Stimulated activated CD8-positive, alpha-beta memory T cell treated with anti-CD3 and anti-CD28 coated beads, Interleukin-7, amount 100 ng/mL, for 4 hours (primary cell): ENCODE results near the gene OR13A1.
"Not testable (repeated sequence)": the region's sequence is repeated elsewhere in the genome, so short reads cannot be mapped to it uniquely, and the experiment has no call there.

Experiments used
- DNase-seq, 2 donors: peaks; one replicate each; pipeline ENCODE4 v3.0.0-alpha.2; 2020; ENCODE audit warnings: low read depth in 2 of 2

The OR13A1 gene

GRCh38 chr10:45315508-45315907, at the start of gene OR13A1:
TSS of gene OR13A1 (minus strand) at chr10:45315608. CDS start at chr10:45304422, 11,186 bp downstream.
- DNase-seq: no peak

- DNase-seq: not testable (repeated sequence)
Measured at GRCh38 chr10:45361983-45362799, 46.8 kb upstream of the OR13A1 start.

- DNase-seq: not testable (repeated sequence)
Measured at GRCh38 chr10:45358961-45359360, 43.6 kb upstream of the OR13A1 start.

GRCh38 chr10:45355494-45355893, 40.1 kb upstream of the OR13A1 start:
- DNase-seq: no peak

- DNase-seq: no peak
Measured at GRCh38 chr10:45354261-45354660, 38.9 kb upstream of the OR13A1 start.

GRCh38 chr10:45353186-45353585, 37.8 kb upstream of the OR13A1 start:
- DNase-seq: no peak

- not testable (repeated sequence) for DNase-seq
Measured at GRCh38 chr10:45348196-45348765, 32.9 kb upstream of the OR13A1 start.

GRCh38 chr10:45347464-45347863, 32.1 kb upstream of the OR13A1 start:
- not testable (repeated sequence) for DNase-seq

- not testable (repeated sequence) for DNase-seq
Measured at GRCh38 chr10:45346652-45347335, 31.4 kb upstream of the OR13A1 start.

- DNase-seq: not testable (repeated sequence)
Measured at GRCh38 chr10:45340420-45340819, 25.0 kb upstream of the OR13A1 start.

- DNase-seq: no peak
Measured at GRCh38 chr10:45339894-45340293, 24.5 kb upstream of the OR13A1 start.

- DNase-seq: not testable (repeated sequence)
Measured at GRCh38 chr10:45331824-45332223, 16.4 kb upstream of the OR13A1 start.

- DNase-seq: not testable (repeated sequence)
Measured at GRCh38 chr10:45326864-45327263, 11.5 kb upstream of the OR13A1 start.

- DNase-seq: no peak
Measured at GRCh38 chr10:45325116-45325515, 9.7 kb upstream of the OR13A1 start.

- DNase-seq: no peak
Measured at GRCh38 chr10:45319702-45320101, 4.3 kb upstream of the OR13A1 start.

GRCh38 chr10:45313264-45313873, 2.0 kb downstream of the OR13A1 start:
- DNase-seq: no peak

- DNase-seq: no peak
Measured at GRCh38 chr10:45308707-45309106, 6.7 kb downstream of the OR13A1 start.

- DNase-seq: no peak
Measured at GRCh38 chr10:45302573-45302972, 12.8 kb downstream of the OR13A1 start.

- not testable (repeated sequence) for DNase-seq
Measured at GRCh38 chr10:45298341-45298955, 17.0 kb downstream of the OR13A1 start.

- no peak for DNase-seq
Measured at GRCh38 chr10:45294681-45295080, 20.7 kb downstream of the OR13A1 start.

- no peak for DNase-seq
Measured at GRCh38 chr10:45286980-45287379, 28.4 kb downstream of the OR13A1 start.

- DNase-seq: no peak
Measured at GRCh38 chr10:45282061-45282460, 33.3 kb downstream of the OR13A1 start.
